Loucy (cell line): ENCODE results near the gene MMP24.
"Not testable (repeated sequence)": the region's sequence is repeated elsewhere in the genome, so short reads cannot be mapped to it uniquely, and the experiment has no call there.

Source experiments
- H2AFZ ChIP-seq: fragments of 200-600 bp; sonication (generic); 2 replicates; pipeline ENCODE4 v1.6.0; 2016; ENCODE audit warnings: antibody characterized with exemption, mild to moderate bottlenecking, low read length, moderate library complexity
- H3F3A ChIP-seq: fragments of 200-600 bp; 2 replicates; pipeline ENCODE4 v1.6.0; 2016; ENCODE audit warnings: antibody characterized with exemption, low read depth, mild to moderate bottlenecking
- H3K27me3 ChIP-seq: fragments of 200-600 bp; sonication (generic); 2 replicates; pipeline ENCODE4 v1.6.1; 2014; ENCODE audit warnings: low read length, mild to moderate bottlenecking; ENCODE audit not compliant: insufficient read depth, poor library complexity, severe bottlenecking
- H3K36me3 ChIP-seq: fragments of 200-600 bp; sonication (generic); 2 replicates; pipeline ENCODE4 v1.6.1; 2016; ENCODE audit warnings: low read length; ENCODE audit not compliant: insufficient read depth
- H3K4me1 ChIP-seq: fragments of 200-600 bp; sonication (generic); 2 replicates; pipeline ENCODE4 v1.5.1; 2014; ENCODE audit warnings: low read length, mild to moderate bottlenecking; ENCODE audit not compliant: insufficient read depth, poor library complexity, severe bottlenecking
- H3K4me2 ChIP-seq: fragments of 200-600 bp; sonication (generic); 2 replicates; pipeline ENCODE4 v1.6.0; 2014; ENCODE audit warnings: antibody characterized with exemption, low read length, low read depth, mild to moderate bottlenecking; ENCODE audit not compliant: poor library complexity, severe bottlenecking
- H3K4me3 ChIP-seq: fragments of 200-600 bp; sonication (generic); 2 replicates; pipeline ENCODE4 v1.5.1; 2014; ENCODE audit warnings: low read length, mild to moderate bottlenecking, mixed read lengths; ENCODE audit not compliant: poor library complexity, severe bottlenecking
- H3K79me2 ChIP-seq: fragments of 200-600 bp; sonication (generic); 2 replicates; pipeline ENCODE4 v1.6.1; 2014; ENCODE audit warnings: low read length; ENCODE audit not compliant: insufficient read depth
- H3K9ac ChIP-seq: fragments of 200-600 bp; sonication (generic); 2 replicates; pipeline ENCODE4 v1.6.0; 2014; ENCODE audit warnings: mild to moderate bottlenecking, low read depth, low read length, moderate library complexity; ENCODE audit not compliant: poor library complexity, severe bottlenecking
- H3K9me2 ChIP-seq: fragments of 200-600 bp; sonication (generic); replicated peaks from 2 replicates; pipeline ENCODE4 v1.6.1; 2016; ENCODE audit warnings: low read depth, low read length, mixed read lengths
- H3K9me3 ChIP-seq: fragments of 200-600 bp; sonication (generic); 2 replicates; pipeline ENCODE4 v1.6.1; 2014; ENCODE audit warnings: mild to moderate bottlenecking, antibody characterized with exemption, low read length, low read depth; ENCODE audit not compliant: insufficient read depth
- H4K20me1 ChIP-seq: fragments of 200-600 bp; sonication (generic); 2 replicates; pipeline ENCODE4 v1.6.0; 2014; ENCODE audit warnings: antibody characterized with exemption, low read length, mild to moderate bottlenecking; ENCODE audit not compliant: insufficient read depth, poor library complexity, severe bottlenecking
- CTCF ChIP-seq: fragments of 200-600 bp; sonication (generic); conservative IDR thresholded peaks from 2 replicates; pipeline ENCODE4 v1.5.1; 2014; ENCODE audit warnings: mild to moderate bottlenecking, antibody characterized with exemption, low read length
- EZH2phosphoT487 ChIP-seq: fragments of 200-600 bp; IDR thresholded peaks from 2 replicates; pipeline ENCODE4 v1.6.1; 2018; ENCODE audit warnings: antibody characterized with exemption, mild to moderate bottlenecking, moderate library complexity, borderline replicate concordance

Gene MMP24

GRCh38 chr20:35260426-35260825 is 33.9 kb downstream of the MMP24 start:
- Histone ChIP-seq H3K9ac (no peak overlapping the region), H3K27me3 (no peaks in the 10 kb centered on the region), H3K9me2 (no peaks in the 10 kb centered on the region), H3K79me2 (no peaks in the 10 kb centered on the region), H4K20me1 (no peaks in the 10 kb centered on the region), H3K4me3 (no peak overlapping the region), H2AFZ (no peak overlapping the region), H3K36me3 (no peaks in the 10 kb centered on the region), H3F3A (no peaks in the 10 kb centered on the region), H3K9me3 (no peaks in the 10 kb centered on the region), H3K4me1 (no peaks in the 10 kb centered on the region), H3K4me2 (no peak overlapping the region)
- TF ChIP-seq CTCF, result no peak
- TF ChIP-seq EZH2phosphoT487, result no peak

DNA sequence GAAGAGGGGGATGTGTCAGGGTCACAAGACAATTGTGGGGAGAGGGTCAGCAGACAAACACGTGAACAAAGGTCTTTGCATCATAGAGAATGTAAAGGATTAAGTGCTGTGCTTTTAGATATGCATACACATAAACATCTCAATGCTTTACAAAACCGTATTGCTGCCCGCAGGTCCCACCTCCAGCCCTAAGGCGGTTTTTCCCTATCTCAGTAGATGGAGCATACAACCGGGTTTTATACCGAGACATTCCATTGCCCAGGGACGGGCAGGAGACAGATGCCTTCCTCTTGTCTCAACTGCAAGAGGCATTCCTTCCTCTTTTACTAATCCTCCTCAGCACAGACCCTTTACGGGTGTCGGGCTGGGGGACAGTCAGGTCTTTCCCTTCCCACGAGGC is 35.8 kb downstream of the MMP24 start:
- not testable (repeated sequence) for H3K36me3 ChIP-seq, H3K9me3 ChIP-seq, H3F3A ChIP-seq, H3K9me2 ChIP-seq, H3K9ac ChIP-seq, H3K27me3 ChIP-seq, H3K4me1 ChIP-seq, H3K4me3 ChIP-seq, H2AFZ ChIP-seq, H3K79me2 ChIP-seq, H3K4me2 ChIP-seq, H4K20me1 ChIP-seq

- H3F3A ChIP-seq, H4K20me1 ChIP-seq, H3K4me2 ChIP-seq, H2AFZ ChIP-seq, H3K36me3 ChIP-seq, H3K27me3 ChIP-seq, H3K79me2 ChIP-seq, H3K9me3 ChIP-seq, H3K4me3 ChIP-seq, H3K4me1 ChIP-seq, H3K9ac ChIP-seq, H3K9me2 ChIP-seq: not testable (repeated sequence)
Measured at GRCh38 chr20:35262731-35263531, 36.4 kb downstream of the MMP24 start.

DNA sequence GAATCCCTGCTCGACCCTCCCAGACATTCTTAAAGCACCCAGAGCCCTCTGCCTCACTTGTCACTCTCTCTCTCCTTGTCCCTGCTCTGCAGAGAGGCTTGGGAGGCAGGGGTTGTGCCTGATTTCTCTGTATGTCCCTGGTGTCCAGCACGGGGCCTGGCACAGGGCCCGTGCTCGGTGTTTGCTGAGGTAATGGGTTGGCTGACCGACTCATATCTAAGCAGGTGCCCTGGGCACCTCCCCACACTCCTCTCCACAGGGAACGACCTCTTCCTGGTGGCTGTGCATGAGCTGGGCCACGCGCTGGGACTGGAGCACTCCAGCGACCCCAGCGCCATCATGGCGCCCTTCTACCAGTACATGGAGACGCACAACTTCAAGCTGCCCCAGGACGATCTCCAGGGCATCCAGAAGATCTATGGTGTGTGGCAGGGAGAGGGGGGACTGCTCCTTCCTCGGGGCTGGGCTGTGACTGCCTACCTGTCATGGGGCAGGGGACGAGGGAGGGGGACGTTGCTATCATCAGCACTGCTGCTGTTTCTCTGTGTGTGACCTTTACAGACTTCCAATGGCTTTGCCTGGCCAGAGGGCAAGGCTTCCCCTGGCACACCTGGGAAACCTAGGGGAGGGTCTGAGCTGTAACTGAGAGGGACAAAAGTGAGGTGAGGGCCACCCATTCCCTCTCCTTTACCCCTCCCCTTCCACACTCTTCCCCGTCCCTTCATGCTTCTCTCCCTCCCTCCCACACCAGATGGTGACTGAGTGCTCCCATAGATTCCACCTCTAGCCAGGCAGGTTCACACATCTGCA is 37.2 kb downstream of the MMP24 start:
- no peaks in the 10 kb centered on the region for H3F3A ChIP-seq
- no peaks in the 10 kb centered on the region for H3K9me2 ChIP-seq
- no peak overlapping the region for H3K9ac ChIP-seq
- no peaks in the 10 kb centered on the region for H3K79me2 ChIP-seq
- no peak overlapping the region for H3K4me3 ChIP-seq
- H3K4me1 ChIP-seq, result no peaks in the 10 kb centered on the region
- H3K9me3 ChIP-seq, result no peaks in the 10 kb centered on the region
- H3K27me3 ChIP-seq, result no peaks in the 10 kb centered on the region
- H3K36me3 ChIP-seq, result no peaks in the 10 kb centered on the region
- H3K4me2 ChIP-seq, result no peak overlapping the region
- no peak overlapping the region for H2AFZ ChIP-seq
- H4K20me1 ChIP-seq, result no peaks in the 10 kb centered on the region
- TF ChIP-seq EZH2phosphoT487 (no peak), CTCF (no peak)
